KOPT-K1 (cell line): ENCODE results near the gene ARL4A.
"Not testable (repeated sequence)": the region's sequence is repeated elsewhere in the genome, so short reads cannot be mapped to it uniquely, and the experiment has no call there.

Experiments
- H3K27ac ChIP-seq: fragments of 200-600 bp; sonication (generic); 2 replicates; pipeline ENCODE4 v1.5.1; 2016; ENCODE audit warnings: antibody characterized with exemption, mild to moderate bottlenecking, low read depth, low read length; ENCODE audit not compliant: poor library complexity, severe bottlenecking
- H3K36me3 ChIP-seq: fragments of 200-600 bp; sonication (generic); 2 replicates; pipeline ENCODE4 v1.5.1; 2017; ENCODE audit warnings: antibody characterized with exemption, mild to moderate bottlenecking, low read length, moderate library complexity; ENCODE audit not compliant: insufficient read depth
- H3K9me3 ChIP-seq: fragments of 200-600 bp; sonication (generic); 2 replicates; pipeline ENCODE4 v1.5.1; 2017; ENCODE audit warnings: antibody characterized with exemption, low read length, mild to moderate bottlenecking; ENCODE audit not compliant: insufficient read depth, poor library complexity, severe bottlenecking

ARL4A gene

GRCh38 chr7:12686891-12687717, at the start of gene ARL4A:
TSS of gene ARL4A (plus strand) at chr7:12687633. CDS start at chr7:12688255, 622 bp downstream.
- no peaks in the 10 kb centered on the region for H3K9me3 ChIP-seq
- peak within 1 kb of the TSS; percentile 71 for H3K27ac ChIP-seq
- H3K36me3 ChIP-seq, result no peaks in the 10 kb centered on the region

GRCh38 chr7:12637819-12638592, 49.4 kb upstream of the ARL4A start:
- H3K27ac ChIP-seq, result no peak overlapping the region
- no peaks in the 10 kb centered on the region for H3K36me3 ChIP-seq
- H3K9me3 ChIP-seq, result no peaks in the 10 kb centered on the region

- no peaks in the 10 kb centered on the region for H3K36me3 ChIP-seq
- H3K27ac ChIP-seq, result no peak overlapping the region
- H3K9me3 ChIP-seq, result no peaks in the 10 kb centered on the region
Measured at GRCh38 chr7:12638851-12639456, 48.5 kb upstream of the ARL4A start.

- no peaks in the 10 kb centered on the region for H3K36me3 ChIP-seq
- no peaks in the 10 kb centered on the region for H3K9me3 ChIP-seq
- H3K27ac ChIP-seq, result no peak overlapping the region
Measured at GRCh38 chr7:12640299-12641096, 46.9 kb upstream of the ARL4A start.

GRCh38 chr7:12641196-12641595, 46.2 kb upstream of the ARL4A start:
- Histone ChIP-seq H3K27ac (no peak overlapping the region), H3K9me3 (no peaks in the 10 kb centered on the region), H3K36me3 (no peaks in the 10 kb centered on the region)

GRCh38 chr7:12642508-12642907, 44.9 kb upstream of the ARL4A start:
- no peaks in the 10 kb centered on the region for H3K36me3 ChIP-seq
- no peaks in the 10 kb centered on the region for H3K9me3 ChIP-seq
- H3K27ac ChIP-seq, result no peak overlapping the region

- Histone ChIP-seq H3K36me3 (no peaks in the 10 kb centered on the region), H3K27ac (no peak overlapping the region), H3K9me3 (no peaks in the 10 kb centered on the region)
Measured at GRCh38 chr7:12643001-12643643, 44.3 kb upstream of the ARL4A start.

- no peaks in the 10 kb centered on the region for H3K9me3 ChIP-seq
- no peak overlapping the region for H3K27ac ChIP-seq
- no peaks in the 10 kb centered on the region for H3K36me3 ChIP-seq
Measured at GRCh38 chr7:12643644-12644043, 43.8 kb upstream of the ARL4A start.

- H3K27ac ChIP-seq, H3K36me3 ChIP-seq, H3K9me3 ChIP-seq: not testable (repeated sequence)
Measured at GRCh38 chr7:12645212-12645611, 42.2 kb upstream of the ARL4A start.

GRCh38 chr7:12646139-12646538, 41.3 kb upstream of the ARL4A start:
- Histone ChIP-seq H3K27ac (no peak overlapping the region), H3K36me3 (no peaks in the 10 kb centered on the region), H3K9me3 (no peaks in the 10 kb centered on the region)

- no peaks in the 10 kb centered on the region for H3K9me3 ChIP-seq
- H3K36me3 ChIP-seq, result no peaks in the 10 kb centered on the region
- no peak overlapping the region for H3K27ac ChIP-seq
Measured at GRCh38 chr7:12647364-12648219, 39.8 kb upstream of the ARL4A start.

GRCh38 chr7:12648704-12649261, 38.6 kb upstream of the ARL4A start:
- Histone ChIP-seq H3K36me3 (no peaks in the 10 kb centered on the region), H3K9me3 (no peaks in the 10 kb centered on the region), H3K27ac (no peak overlapping the region)

GRCh38 chr7:12649348-12649747, 38.1 kb upstream of the ARL4A start:
- Histone ChIP-seq H3K27ac (no peak overlapping the region), H3K9me3 (no peaks in the 10 kb centered on the region), H3K36me3 (no peaks in the 10 kb centered on the region)
